ENCODE results near the gene PDE3B. TPM values are rescaled to one million over a fixed set of nuclear protein-coding genes. Genes with fewer than 3 reads are reported as not detected.
"Not testable (repeated sequence)": the region's sequence is repeated elsewhere in the genome, so short reads cannot be mapped to it uniquely, and the experiment has no call there.

PDE3B gene
- total RNA-seq, 1 experiment from 2014 or later, result 4.8 TPM

GRCh38 chr11:14679662-14680061 lies 36.1 kb downstream of the PDE3B start:
- Histone ChIP-seq H3K36me3 (ENCODE audit: insufficient read depth, low read length, poor library complexity, severe bottlenecking) (no peaks in the 10 kb centered on the region), H3K4me3 (ENCODE audit: low read depth, low read length, poor library complexity, severe bottlenecking) (no peak overlapping the region), H3K27me3 (replicated peaks; ENCODE audit: insufficient read depth, low read depth, low read length, poor library complexity) (no peaks in the 10 kb centered on the region), H3K9me3 (ENCODE audit: low read depth, low read length, poor library complexity, severe bottlenecking) (no peaks in the 10 kb centered on the region), H3K4me1 (ENCODE audit: insufficient read depth, low read length, poor library complexity, severe bottlenecking) (no peaks in the 10 kb centered on the region), H3K27ac (ENCODE audit: low read depth, low read length, poor library complexity, severe bottlenecking) (no peak overlapping the region)
- no TSS peak for BruUV-seq (replicated peaks)
- DNase-seq (ENCODE audit: low spot score), result no peak
- ChIA-PET POLR2A (ENCODE audit: low non-redundant PET) (no interaction called here), CTCF (no interaction called here)
- TF ChIP-seq CTCF (conservative IDR thresholded peaks at IDR 0.05; ENCODE audit: low read depth, low read length) (no peak), EZH2 (IDR thresholded peaks at IDR 0.05; ENCODE audit: borderline replicate concordance, low read depth, low read length, poor library complexity, severe bottlenecking) (no peak)
- intact Hi-C loops (cut with micrococcal nuclease; ENCODE audit: unreplicated experiment), result no loop called here

DNA sequence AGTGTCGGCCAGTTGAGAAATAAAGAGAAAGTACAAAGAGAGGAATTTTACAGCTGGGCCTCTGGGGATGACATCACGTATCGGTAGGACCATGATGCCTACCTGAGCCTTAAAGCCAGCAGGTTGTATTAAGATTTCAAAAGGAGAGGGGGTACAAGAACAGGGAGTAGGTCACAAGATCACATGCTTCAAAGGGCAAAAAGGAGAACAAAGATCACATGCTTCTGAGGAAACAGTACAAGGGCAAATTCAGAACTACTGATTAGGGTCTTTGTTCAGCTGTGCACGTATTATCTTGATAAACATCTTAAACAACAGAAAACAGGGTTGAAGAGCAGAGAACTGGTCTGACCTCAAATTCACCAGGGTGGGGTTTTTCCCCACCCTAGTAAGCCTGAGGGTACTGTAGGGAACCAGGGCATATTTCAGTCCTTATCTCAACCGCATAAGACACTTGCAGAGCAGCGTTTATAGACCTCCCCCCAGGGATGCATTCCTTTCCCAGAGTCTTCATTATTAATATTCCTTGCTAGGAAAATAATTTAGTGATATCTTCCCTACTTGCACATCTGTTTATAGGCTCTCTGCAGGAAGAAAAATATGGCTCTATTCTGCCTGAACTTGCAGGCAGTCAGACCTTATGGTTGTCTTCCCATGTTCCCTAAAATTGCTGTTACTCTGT lies 40.8 kb downstream of the PDE3B start:
- H3K4me3 ChIP-seq (ENCODE audit: low read depth, low read length, poor library complexity, severe bottlenecking); DNase-seq (ENCODE audit: low spot score); H3K36me3 ChIP-seq (ENCODE audit: insufficient read depth, low read length, poor library complexity, severe bottlenecking); CTCF ChIA-PET; BruUV-seq (replicated peaks); H3K9me3 ChIP-seq (ENCODE audit: low read depth, low read length, poor library complexity, severe bottlenecking); intact Hi-C loops (cut with micrococcal nuclease; ENCODE audit: unreplicated experiment); H3K27ac ChIP-seq (ENCODE audit: low read depth, low read length, poor library complexity, severe bottlenecking); H3K4me1 ChIP-seq (ENCODE audit: insufficient read depth, low read length, poor library complexity, severe bottlenecking); H3K27me3 ChIP-seq (replicated peaks; ENCODE audit: insufficient read depth, low read depth, low read length, poor library complexity); POLR2A ChIA-PET (ENCODE audit: low non-redundant PET): not testable (repeated sequence)

- no peaks in the 10 kb centered on the region for H3K27me3 ChIP-seq (replicated peaks; ENCODE audit: insufficient read depth, low read depth, low read length, poor library complexity)
- DNase-seq (ENCODE audit: low spot score), result no peak
- ChIA-PET POLR2A (ENCODE audit: low non-redundant PET) (no interaction called here), CTCF (no interaction called here)
- H3K9me3 ChIP-seq (ENCODE audit: low read depth, low read length, poor library complexity, severe bottlenecking), result no peaks in the 10 kb centered on the region
- no peaks in the 10 kb centered on the region for H3K4me1 ChIP-seq (ENCODE audit: insufficient read depth, low read length, poor library complexity, severe bottlenecking)
- H3K4me3 ChIP-seq (ENCODE audit: low read depth, low read length, poor library complexity, severe bottlenecking), result no peak overlapping the region
- H3K36me3 ChIP-seq (ENCODE audit: insufficient read depth, low read length, poor library complexity, severe bottlenecking), result no peaks in the 10 kb centered on the region
- intact Hi-C loops (cut with micrococcal nuclease; ENCODE audit: unreplicated experiment), result no loop called here
- no TSS peak for BruUV-seq (replicated peaks)
- TF ChIP-seq CTCF (conservative IDR thresholded peaks at IDR 0.05; ENCODE audit: low read depth, low read length), result no peak
- TF ChIP-seq EZH2 (IDR thresholded peaks at IDR 0.05; ENCODE audit: borderline replicate concordance, low read depth, low read length, poor library complexity, severe bottlenecking), result no peak
- H3K27ac ChIP-seq (ENCODE audit: low read depth, low read length, poor library complexity, severe bottlenecking), result no peak overlapping the region
Observed at GRCh38 chr11:14687456-14687855, 43.9 kb downstream of the PDE3B start.

DNA sequence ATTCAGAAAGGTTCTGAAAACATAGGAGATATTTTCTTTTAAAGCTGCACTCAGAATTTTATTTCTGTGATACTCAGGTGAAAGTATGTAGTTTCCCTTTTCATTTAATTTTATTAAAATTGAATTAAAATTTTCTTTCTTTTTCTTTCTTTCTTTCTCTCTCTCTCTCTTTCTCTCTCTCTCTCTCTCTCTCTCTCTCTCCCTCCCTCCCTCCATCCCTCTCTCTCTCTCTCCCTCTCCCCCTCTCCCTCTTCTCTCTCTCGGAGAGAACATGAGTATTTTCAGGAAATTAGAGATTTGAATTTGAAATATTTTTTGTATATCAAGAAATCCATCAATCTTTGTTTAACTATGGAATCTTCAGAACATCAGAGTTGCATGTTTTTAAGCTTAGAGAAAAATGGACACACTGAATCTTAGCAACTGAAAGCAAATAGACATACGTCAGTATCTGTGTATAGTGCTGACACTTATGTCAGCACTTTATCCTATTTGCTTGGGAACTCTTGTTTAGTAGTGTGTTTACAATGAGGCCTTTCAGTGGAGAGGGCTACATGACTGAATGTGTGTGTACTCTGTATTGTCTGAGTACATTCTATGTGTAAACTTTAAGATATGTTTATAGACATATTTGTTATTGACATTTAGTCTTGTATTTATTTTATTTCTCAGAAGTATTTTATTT lies 44.5 kb downstream of the PDE3B start:
- no peak overlapping the region for H3K4me3 ChIP-seq (ENCODE audit: low read depth, low read length, poor library complexity, severe bottlenecking)
- intact Hi-C loops (cut with micrococcal nuclease; ENCODE audit: unreplicated experiment), result no loop called here
- no peak for TF ChIP-seq CTCF (conservative IDR thresholded peaks at IDR 0.05; ENCODE audit: low read depth, low read length)
- no peak for TF ChIP-seq EZH2 (IDR thresholded peaks at IDR 0.05; ENCODE audit: borderline replicate concordance, low read depth, low read length, poor library complexity, severe bottlenecking)
- no TSS peak for BruUV-seq (replicated peaks)
- H3K4me1 ChIP-seq (ENCODE audit: insufficient read depth, low read length, poor library complexity, severe bottlenecking), result no peaks in the 10 kb centered on the region
- POLR2A ChIA-PET (ENCODE audit: low non-redundant PET), result no interaction called here
- H3K36me3 ChIP-seq (ENCODE audit: insufficient read depth, low read length, poor library complexity, severe bottlenecking), result no peaks in the 10 kb centered on the region
- no peaks in the 10 kb centered on the region for H3K9me3 ChIP-seq (ENCODE audit: low read depth, low read length, poor library complexity, severe bottlenecking)
- DNase-seq (ENCODE audit: low spot score), result no peak
- CTCF ChIA-PET, result no interaction called here
- no peak overlapping the region for H3K27ac ChIP-seq (ENCODE audit: low read depth, low read length, poor library complexity, severe bottlenecking)
- H3K27me3 ChIP-seq (replicated peaks; ENCODE audit: insufficient read depth, low read depth, low read length, poor library complexity), result no peaks in the 10 kb centered on the region

- H3K36me3 ChIP-seq (ENCODE audit: insufficient read depth, low read length, poor library complexity, severe bottlenecking); H3K9me3 ChIP-seq (ENCODE audit: low read depth, low read length, poor library complexity, severe bottlenecking); H3K4me1 ChIP-seq (ENCODE audit: insufficient read depth, low read length, poor library complexity, severe bottlenecking); BruUV-seq (replicated peaks); H3K27me3 ChIP-seq (replicated peaks; ENCODE audit: insufficient read depth, low read depth, low read length, poor library complexity); H3K4me3 ChIP-seq (ENCODE audit: low read depth, low read length, poor library complexity, severe bottlenecking); POLR2A ChIA-PET (ENCODE audit: low non-redundant PET); intact Hi-C loops (cut with micrococcal nuclease; ENCODE audit: unreplicated experiment); CTCF ChIA-PET; H3K27ac ChIP-seq (ENCODE audit: low read depth, low read length, poor library complexity, severe bottlenecking); DNase-seq (ENCODE audit: low spot score): not testable (repeated sequence)
Observed at GRCh38 chr11:14695656-14696055, 52.1 kb downstream of the PDE3B start.
